ENCODE results near the gene CD3E. TPM values are rescaled to one million over a fixed set of nuclear protein-coding genes. Genes with fewer than 3 reads are reported as not detected.

The CD3E gene
- total RNA-seq, 1 experiment from 2014 or later, result 0.51 TPM

- H3K27me3 ChIP-seq (ENCODE audit: control insufficient read depth, insufficient read depth, low read length), result peaks cover 7% of the 10 kb centered on the region; the same call in 1 of the 2 replicates
- H3K9me3 ChIP-seq (ENCODE audit: control insufficient read depth, insufficient read depth, low read depth, low read length), result no peaks in the 10 kb centered on the region
- ATAC-seq (no peak), DNase-seq (ENCODE audit: low read depth, low spot score) (no peak)
- TF ChIP-seq, protein P1, sequence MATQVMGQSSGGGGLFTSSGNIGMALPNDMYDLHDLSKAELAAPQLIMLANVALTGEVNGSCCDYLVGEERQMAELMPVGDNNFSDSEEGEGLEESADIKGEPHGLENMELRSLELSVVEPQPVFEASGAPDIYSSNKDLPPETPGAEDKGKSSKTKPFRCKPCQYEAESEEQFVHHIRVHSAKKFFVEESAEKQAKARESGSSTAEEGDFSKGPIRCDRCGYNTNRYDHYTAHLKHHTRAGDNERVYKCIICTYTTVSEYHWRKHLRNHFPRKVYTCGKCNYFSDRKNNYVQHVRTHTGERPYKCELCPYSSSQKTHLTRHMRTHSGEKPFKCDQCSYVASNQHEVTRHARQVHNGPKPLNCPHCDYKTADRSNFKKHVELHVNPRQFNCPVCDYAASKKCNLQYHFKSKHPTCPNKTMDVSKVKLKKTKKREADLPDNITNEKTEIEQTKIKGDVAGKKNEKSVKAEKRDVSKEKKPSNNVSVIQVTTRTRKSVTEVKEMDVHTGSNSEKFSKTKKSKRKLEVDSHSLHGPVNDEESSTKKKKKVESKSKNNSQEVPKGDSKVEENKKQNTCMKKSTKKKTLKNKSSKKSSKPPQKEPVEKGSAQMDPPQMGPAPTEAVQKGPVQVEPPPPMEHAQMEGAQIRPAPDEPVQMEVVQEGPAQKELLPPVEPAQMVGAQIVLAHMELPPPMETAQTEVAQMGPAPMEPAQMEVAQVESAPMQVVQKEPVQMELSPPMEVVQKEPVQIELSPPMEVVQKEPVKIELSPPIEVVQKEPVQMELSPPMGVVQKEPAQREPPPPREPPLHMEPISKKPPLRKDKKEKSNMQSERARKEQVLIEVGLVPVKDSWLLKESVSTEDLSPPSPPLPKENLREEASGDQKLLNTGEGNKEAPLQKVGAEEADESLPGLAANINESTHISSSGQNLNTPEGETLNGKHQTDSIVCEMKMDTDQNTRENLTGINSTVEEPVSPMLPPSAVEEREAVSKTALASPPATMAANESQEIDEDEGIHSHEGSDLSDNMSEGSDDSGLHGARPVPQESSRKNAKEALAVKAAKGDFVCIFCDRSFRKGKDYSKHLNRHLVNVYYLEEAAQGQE (IDR thresholded peaks at IDR 0.05; ENCODE audit: insufficient read depth in 1 of 2, low read depth in 2 of 2, low read length in 1 of 2), result no peak
- TF ChIP-seq, protein P2, sequence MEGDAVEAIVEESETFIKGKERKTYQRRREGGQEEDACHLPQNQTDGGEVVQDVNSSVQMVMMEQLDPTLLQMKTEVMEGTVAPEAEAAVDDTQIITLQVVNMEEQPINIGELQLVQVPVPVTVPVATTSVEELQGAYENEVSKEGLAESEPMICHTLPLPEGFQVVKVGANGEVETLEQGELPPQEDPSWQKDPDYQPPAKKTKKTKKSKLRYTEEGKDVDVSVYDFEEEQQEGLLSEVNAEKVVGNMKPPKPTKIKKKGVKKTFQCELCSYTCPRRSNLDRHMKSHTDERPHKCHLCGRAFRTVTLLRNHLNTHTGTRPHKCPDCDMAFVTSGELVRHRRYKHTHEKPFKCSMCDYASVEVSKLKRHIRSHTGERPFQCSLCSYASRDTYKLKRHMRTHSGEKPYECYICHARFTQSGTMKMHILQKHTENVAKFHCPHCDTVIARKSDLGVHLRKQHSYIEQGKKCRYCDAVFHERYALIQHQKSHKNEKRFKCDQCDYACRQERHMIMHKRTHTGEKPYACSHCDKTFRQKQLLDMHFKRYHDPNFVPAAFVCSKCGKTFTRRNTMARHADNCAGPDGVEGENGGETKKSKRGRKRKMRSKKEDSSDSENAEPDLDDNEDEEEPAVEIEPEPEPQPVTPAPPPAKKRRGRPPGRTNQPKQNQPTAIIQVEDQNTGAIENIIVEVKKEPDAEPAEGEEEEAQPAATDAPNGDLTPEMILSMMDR (IDR thresholded peaks at IDR 0.05), result no peak
- ChIA-PET POLR2A (no interaction called here), CTCF (no interaction called here)
- BruUV-seq (replicated peaks), result no TSS peak
- no peaks in the 10 kb centered on the region; the same call in 1 of the 2 replicates for H3K4me1 ChIP-seq (ENCODE audit: control insufficient read depth, insufficient read depth, low read length)
- in situ Hi-C loops (cut with HindIII; ENCODE audit: low pct_unique_long_range_greater_than_20kb, low sequenced_read_pairs), result no loop called here
- H3K36me3 ChIP-seq (ENCODE audit: control insufficient read depth, insufficient read depth, low read length), result no peaks in the 10 kb centered on the region
- intact Hi-C loops (cut with micrococcal nuclease; ENCODE audit: unreplicated experiment), result no loop called here
- no peak overlapping the region for H3K27ac ChIP-seq (ENCODE audit: low read length)
- H3K4me3 ChIP-seq (ENCODE audit: low read depth in 2 of 2, low read length in 2 of 2), result no peak overlapping the region
These were observed 21.4 kb upstream of the CD3E start for GRCh38 chr11:118283037-118283636.

- in situ Hi-C loops (cut with HindIII; ENCODE audit: low pct_unique_long_range_greater_than_20kb, low sequenced_read_pairs) (no loop called here), intact Hi-C loops (cut with micrococcal nuclease; ENCODE audit: unreplicated experiment) (no loop called here)
- Histone ChIP-seq H3K36me3 (ENCODE audit: control insufficient read depth, insufficient read depth, low read length) (no peaks in the 10 kb centered on the region), H3K9me3 (ENCODE audit: control insufficient read depth, insufficient read depth, low read depth, low read length) (no peaks in the 10 kb centered on the region), H3K4me3 (ENCODE audit: low read depth in 2 of 2, low read length in 2 of 2) (no peak overlapping the region), H3K27me3 (ENCODE audit: control insufficient read depth, insufficient read depth, low read length) (peaks cover 7% of the 10 kb centered on the region; the same call in 1 of the 2 replicates), H3K27ac (ENCODE audit: low read length) (no peak overlapping the region), H3K4me1 (ENCODE audit: control insufficient read depth, insufficient read depth, low read length) (no peaks in the 10 kb centered on the region; the same call in 1 of the 2 replicates)
- no TSS peak for BruUV-seq (replicated peaks)
- ChIA-PET CTCF (no interaction called here), POLR2A (interaction anchor here (0.6 kb wide), 1 partner anchor 641 kb away, joined by 4 read pairs; no protein-coding TSS in a partner anchor)
- no peak for DNase-seq (ENCODE audit: low read depth, low spot score)
- 0 out of 2 replicates have a peak, but pooled peaks have one; percentile 23 for ATAC-seq
- TF ChIP-seq, protein P1 (IDR thresholded peaks at IDR 0.05; ENCODE audit: insufficient read depth in 1 of 2, low read depth in 2 of 2, low read length in 1 of 2), result no peak
- TF ChIP-seq, protein P2 (IDR thresholded peaks at IDR 0.05), result no peak
- no peak for TF ChIP-seq SIN3A (IDR thresholded peaks at IDR 0.05; ENCODE audit: borderline replicate concordance, insufficient read depth, low read depth, low read length)
These were observed 20.7 kb upstream of the CD3E start for GRCh38 chr11:118283756-118284350.

All from Panc1 (cell line).